HepG2 (cell line): Measurements from ENCODE around the gene GALNTL6.

Experiments
- CEBPB ChIP-seq: IDR thresholded peaks from 2 replicates; pipeline ENCODE4 v1.6.1; 2011; ENCODE audit warnings: low read depth, low read length, improper control_type of control experiment, borderline replicate concordance
- PHF8 ChIP-seq: sonication (generic); formaldehyde crosslinking; IDR thresholded peaks from 2 replicates; pipeline ENCODE4 v1.5.0; 2020; ENCODE audit warnings: missing genetic modification reagents
- TGIF2 ChIP-seq: IDR thresholded peaks from 2 replicates; pipeline ENCODE4 v1.6.1; 2016; ENCODE audit warnings: control low read depth, missing compliant biosample characterization
- TRIM24 ChIP-seq: sonication (generic); formaldehyde crosslinking; IDR thresholded peaks from 2 replicates; pipeline ENCODE4 v1.8.0; 2022; ENCODE audit warnings: mild to moderate bottlenecking, missing genetic modification reagents
- ZNF18 ChIP-seq: sonication (generic); formaldehyde crosslinking; IDR thresholded peaks from 2 replicates; pipeline ENCODE4 v1.8.0; 2022; ENCODE audit warnings: mild to moderate bottlenecking, missing genetic modification reagents; ENCODE audit not compliant: insufficient replicate concordance
- TF ChIP-seq, protein P1 (sequence below): sonication (generic); formaldehyde crosslinking; IDR thresholded peaks from 2 replicates; pipeline ENCODE4 v1.5.1; 2020; ENCODE audit warnings: mild to moderate bottlenecking, missing genetic modification reagents, moderate library complexity
- TF ChIP-seq, protein P2 (sequence below): sonication (generic); formaldehyde crosslinking; IDR thresholded peaks from 2 replicates; pipeline ENCODE4 v1.5.0; 2020; ENCODE audit warnings: mild to moderate bottlenecking, missing genetic modification reagents, moderate library complexity
- TF ChIP-seq, protein P3 (sequence below): sonication (generic); formaldehyde crosslinking; IDR thresholded peaks from 2 replicates; pipeline ENCODE4 v1.4.0; 2020; ENCODE audit warnings: low read depth, mild to moderate bottlenecking, missing genetic modification reagents

DNA sequence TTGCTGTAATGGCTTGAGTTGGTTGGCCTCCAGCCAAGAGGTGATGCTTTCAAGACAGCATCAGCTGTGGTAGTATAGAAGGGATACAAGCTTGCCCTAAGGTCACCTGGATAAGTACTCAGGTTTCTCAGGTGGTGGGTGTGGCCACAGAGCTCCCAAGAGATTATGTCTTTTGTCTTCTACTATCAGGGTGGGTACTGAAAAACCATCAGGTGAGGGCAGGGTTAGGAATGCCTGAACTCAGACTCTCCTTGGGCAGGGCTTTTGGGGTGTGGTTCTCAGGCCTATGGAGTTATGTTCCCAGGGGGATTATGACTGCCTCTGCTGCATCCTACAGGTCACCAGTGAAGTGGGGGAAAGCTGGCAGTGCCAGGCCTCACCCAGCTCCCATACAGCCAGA, 700.8 kb downstream of the GALNTL6 start:
- TF ChIP-seq, protein P1, sequence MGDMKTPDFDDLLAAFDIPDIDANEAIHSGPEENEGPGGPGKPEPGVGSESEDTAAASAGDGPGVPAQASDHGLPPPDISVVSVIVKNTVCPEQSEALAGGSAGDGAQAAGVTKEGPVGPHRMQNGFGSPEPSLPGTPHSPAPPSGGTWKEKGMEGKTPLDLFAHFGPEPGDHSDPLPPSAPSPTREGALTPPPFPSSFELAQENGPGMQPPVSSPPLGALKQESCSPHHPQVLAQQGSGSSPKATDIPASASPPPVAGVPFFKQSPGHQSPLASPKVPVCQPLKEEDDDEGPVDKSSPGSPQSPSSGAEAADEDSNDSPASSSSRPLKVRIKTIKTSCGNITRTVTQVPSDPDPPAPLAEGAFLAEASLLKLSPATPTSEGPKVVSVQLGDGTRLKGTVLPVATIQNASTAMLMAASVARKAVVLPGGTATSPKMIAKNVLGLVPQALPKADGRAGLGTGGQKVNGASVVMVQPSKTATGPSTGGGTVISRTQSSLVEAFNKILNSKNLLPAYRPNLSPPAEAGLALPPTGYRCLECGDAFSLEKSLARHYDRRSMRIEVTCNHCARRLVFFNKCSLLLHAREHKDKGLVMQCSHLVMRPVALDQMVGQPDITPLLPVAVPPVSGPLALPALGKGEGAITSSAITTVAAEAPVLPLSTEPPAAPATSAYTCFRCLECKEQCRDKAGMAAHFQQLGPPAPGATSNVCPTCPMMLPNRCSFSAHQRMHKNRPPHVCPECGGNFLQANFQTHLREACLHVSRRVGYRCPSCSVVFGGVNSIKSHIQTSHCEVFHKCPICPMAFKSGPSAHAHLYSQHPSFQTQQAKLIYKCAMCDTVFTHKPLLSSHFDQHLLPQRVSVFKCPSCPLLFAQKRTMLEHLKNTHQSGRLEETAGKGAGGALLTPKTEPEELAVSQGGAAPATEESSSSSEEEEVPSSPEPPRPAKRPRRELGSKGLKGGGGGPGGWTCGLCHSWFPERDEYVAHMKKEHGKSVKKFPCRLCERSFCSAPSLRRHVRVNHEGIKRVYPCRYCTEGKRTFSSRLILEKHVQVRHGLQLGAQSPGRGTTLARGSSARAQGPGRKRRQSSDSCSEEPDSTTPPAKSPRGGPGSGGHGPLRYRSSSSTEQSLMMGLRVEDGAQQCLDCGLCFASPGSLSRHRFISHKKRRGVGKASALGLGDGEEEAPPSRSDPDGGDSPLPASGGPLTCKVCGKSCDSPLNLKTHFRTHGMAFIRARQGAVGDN (CRISPR knock-in tag): no peak
- TF ChIP-seq ZNF18 (CRISPR knock-in tag) (no peak), CEBPB (no peak), TRIM24 (CRISPR knock-in tag) (no peak), PHF8 (CRISPR knock-in tag) (no peak), TGIF2 (no peak)
- TF ChIP-seq, protein P2, sequence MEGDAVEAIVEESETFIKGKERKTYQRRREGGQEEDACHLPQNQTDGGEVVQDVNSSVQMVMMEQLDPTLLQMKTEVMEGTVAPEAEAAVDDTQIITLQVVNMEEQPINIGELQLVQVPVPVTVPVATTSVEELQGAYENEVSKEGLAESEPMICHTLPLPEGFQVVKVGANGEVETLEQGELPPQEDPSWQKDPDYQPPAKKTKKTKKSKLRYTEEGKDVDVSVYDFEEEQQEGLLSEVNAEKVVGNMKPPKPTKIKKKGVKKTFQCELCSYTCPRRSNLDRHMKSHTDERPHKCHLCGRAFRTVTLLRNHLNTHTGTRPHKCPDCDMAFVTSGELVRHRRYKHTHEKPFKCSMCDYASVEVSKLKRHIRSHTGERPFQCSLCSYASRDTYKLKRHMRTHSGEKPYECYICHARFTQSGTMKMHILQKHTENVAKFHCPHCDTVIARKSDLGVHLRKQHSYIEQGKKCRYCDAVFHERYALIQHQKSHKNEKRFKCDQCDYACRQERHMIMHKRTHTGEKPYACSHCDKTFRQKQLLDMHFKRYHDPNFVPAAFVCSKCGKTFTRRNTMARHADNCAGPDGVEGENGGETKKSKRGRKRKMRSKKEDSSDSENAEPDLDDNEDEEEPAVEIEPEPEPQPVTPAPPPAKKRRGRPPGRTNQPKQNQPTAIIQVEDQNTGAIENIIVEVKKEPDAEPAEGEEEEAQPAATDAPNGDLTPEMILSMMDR (CRISPR knock-in tag): no peak
- TF ChIP-seq, protein P3, sequence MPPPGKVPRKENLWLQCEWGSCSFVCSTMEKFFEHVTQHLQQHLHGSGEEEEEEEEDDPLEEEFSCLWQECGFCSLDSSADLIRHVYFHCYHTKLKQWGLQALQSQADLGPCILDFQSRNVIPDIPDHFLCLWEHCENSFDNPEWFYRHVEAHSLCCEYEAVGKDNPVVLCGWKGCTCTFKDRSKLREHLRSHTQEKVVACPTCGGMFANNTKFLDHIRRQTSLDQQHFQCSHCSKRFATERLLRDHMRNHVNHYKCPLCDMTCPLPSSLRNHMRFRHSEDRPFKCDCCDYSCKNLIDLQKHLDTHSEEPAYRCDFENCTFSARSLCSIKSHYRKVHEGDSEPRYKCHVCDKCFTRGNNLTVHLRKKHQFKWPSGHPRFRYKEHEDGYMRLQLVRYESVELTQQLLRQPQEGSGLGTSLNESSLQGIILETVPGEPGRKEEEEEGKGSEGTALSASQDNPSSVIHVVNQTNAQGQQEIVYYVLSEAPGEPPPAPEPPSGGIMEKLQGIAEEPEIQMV (CRISPR knock-in tag): no peak
